Breast epithelium (tissue), 3 donors: ENCODE data around the gene ESRRG.

ENCODE experiments used
- CTCF ChIP-seq, 3 donors: fragments of 450-650 bp; IDR thresholded peaks; one replicate each; pipeline ENCODE4 v1.5.1; 2016 to 2017; ENCODE audit warnings: antibody characterized with exemption in 3 of 3, mild to moderate bottlenecking in 3 of 3, moderate library complexity in 3 of 3
- POLR2A ChIP-seq: fragments of 450-650 bp; IDR thresholded peaks from one replicate; pipeline ENCODE4 v1.6.1; 2016; ENCODE audit warnings: antibody characterized with exemption, mild to moderate bottlenecking, moderate library complexity
- POLR2AphosphoS5 ChIP-seq, 3 donors: sonication (generic); formaldehyde crosslinking; IDR thresholded peaks; one replicate each; pipeline ENCODE4 v1.6.1; 2017; ENCODE audit warnings: antibody characterized with exemption in 3 of 3

- TF ChIP-seq CTCF (IDR thresholded peaks at IDR 0.05) (no peak), POLR2A (no peak), POLR2AphosphoS5 (IDR thresholded peaks at IDR 0.05) (no peak)
Measured at GRCh38 chr1:216535059-216535458, 188.2 kb downstream of the ESRRG start.
